ENCODE data around the gene FKTN.

Gene FKTN

DNA sequence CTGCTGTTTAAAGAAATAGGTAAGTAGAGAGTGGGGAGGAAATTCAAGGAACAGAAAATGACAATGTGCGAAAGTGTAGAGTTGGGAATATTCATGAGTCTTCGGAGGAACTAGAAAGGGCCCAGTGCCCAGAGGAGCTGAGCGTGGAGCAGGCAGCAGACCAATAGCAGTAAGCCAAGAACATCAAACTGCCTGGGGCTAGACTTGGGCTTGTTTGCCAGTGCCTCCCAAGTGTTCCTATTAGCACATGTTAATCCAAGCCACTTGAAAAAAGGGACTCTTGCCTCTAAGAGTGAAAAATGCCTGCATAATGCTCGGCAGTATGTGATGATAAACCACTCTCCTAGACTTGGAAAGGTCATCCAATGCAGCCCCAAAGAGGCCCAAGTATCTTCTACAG lies 103.1 kb downstream of the FKTN start:
- H3K4me3 ChIP-seq (ENCODE audit: low read length, poor library complexity, severe bottlenecking): no peak overlapping the region
- no peak overlapping the region for H3K4me2 ChIP-seq (ENCODE audit: low read depth, low read length, poor library complexity, severe bottlenecking)

DNA sequence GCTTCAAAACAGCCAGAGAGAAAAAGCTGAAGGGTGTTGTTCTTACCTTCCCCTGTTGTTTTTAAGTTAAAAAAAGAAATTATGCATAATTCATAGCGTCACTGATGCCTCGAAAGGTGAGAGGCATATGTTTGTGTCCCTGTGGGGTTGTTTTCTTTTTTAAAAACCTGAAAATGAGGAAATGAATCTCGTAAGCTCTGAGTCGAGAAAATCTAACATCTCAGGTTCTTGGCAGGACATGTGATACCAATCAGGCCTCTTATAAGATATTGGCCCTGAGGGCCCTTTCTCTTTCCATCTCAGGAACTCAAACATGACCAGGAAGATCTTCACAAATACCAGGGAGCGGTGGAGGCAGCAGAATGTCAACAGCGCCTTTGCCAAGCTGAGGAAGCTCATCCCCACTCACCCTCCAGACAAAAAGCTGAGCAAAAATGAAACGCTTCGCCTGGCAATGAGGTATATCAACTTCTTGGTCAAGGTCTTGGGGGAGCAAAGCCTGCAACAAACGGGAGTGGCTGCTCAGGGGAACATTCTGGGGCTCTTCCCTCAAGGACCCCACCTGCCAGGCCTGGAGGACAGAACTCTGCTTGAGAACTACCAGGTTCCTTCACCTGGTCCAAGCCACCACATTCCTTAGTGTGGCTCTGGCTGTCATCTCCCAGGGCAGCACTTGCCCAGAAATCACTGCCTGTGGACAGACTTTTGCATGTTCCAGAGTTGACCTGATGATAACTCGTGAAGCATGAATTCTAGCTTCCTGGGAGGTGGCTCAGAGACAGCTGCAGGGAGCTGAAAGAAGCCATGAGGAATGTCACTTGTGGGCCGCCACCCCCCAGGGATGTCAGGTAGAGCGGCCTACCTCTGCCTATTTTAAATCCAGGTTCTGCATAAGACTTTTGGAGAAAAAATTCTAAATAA lies 104.5 kb downstream of the FKTN start, which contains the start of gene TAL2:
Gene TAL2 (plus strand): TSS at position 274 of the 921 bp plus-strand sequence. CDS start 40 bp downstream, at position 314.
- H3K9me3 ChIP-seq (ENCODE audit: insufficient read depth, low read depth, low read length): no peaks in the 10 kb centered on the region
- no peak within 1 kb of the TSS for H3K4me3 ChIP-seq (ENCODE audit: low read length, poor library complexity, severe bottlenecking)
- H3K36me3 ChIP-seq (ENCODE audit: insufficient read depth, low read length): no peaks in the 10 kb centered on the region
- no peak for TF ChIP-seq EZH2phosphoT487 (IDR thresholded peaks at IDR 0.05; ENCODE audit: borderline replicate concordance)
- TF ChIP-seq, protein P1, sequence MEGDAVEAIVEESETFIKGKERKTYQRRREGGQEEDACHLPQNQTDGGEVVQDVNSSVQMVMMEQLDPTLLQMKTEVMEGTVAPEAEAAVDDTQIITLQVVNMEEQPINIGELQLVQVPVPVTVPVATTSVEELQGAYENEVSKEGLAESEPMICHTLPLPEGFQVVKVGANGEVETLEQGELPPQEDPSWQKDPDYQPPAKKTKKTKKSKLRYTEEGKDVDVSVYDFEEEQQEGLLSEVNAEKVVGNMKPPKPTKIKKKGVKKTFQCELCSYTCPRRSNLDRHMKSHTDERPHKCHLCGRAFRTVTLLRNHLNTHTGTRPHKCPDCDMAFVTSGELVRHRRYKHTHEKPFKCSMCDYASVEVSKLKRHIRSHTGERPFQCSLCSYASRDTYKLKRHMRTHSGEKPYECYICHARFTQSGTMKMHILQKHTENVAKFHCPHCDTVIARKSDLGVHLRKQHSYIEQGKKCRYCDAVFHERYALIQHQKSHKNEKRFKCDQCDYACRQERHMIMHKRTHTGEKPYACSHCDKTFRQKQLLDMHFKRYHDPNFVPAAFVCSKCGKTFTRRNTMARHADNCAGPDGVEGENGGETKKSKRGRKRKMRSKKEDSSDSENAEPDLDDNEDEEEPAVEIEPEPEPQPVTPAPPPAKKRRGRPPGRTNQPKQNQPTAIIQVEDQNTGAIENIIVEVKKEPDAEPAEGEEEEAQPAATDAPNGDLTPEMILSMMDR (conservative IDR thresholded peaks at IDR 0.05; ENCODE audit: low read length): no peak
- H3K4me1 ChIP-seq (ENCODE audit: insufficient read depth, low read length, poor library complexity, severe bottlenecking): no peaks in the 10 kb centered on the region
- H3K4me2 ChIP-seq (ENCODE audit: low read depth, low read length, poor library complexity, severe bottlenecking): no peak within 1 kb of the TSS
- no peaks in the 10 kb centered on the region for H4K20me1 ChIP-seq (ENCODE audit: insufficient read depth, low read length, poor library complexity, severe bottlenecking)
- H3K79me2 ChIP-seq (ENCODE audit: insufficient read depth, low read length): no peaks in the 10 kb centered on the region
- no peaks in the 10 kb centered on the region for H3K9me2 ChIP-seq (replicated peaks; ENCODE audit: low read depth, low read length)
- no peak within 1 kb of the TSS for H2AFZ ChIP-seq (ENCODE audit: low read length)
- H3K27me3 ChIP-seq (ENCODE audit: insufficient read depth, low read length, poor library complexity, severe bottlenecking): no peaks in the 10 kb centered on the region
- H3F3A ChIP-seq (ENCODE audit: low read depth): no peaks in the 10 kb centered on the region
- no peak within 1 kb of the TSS for H3K9ac ChIP-seq (ENCODE audit: low read depth, low read length, poor library complexity, severe bottlenecking)

More for the DNA sequence above, 103.1 kb downstream of the FKTN start:
- Histone ChIP-seq H3K27me3 (ENCODE audit: insufficient read depth, low read length, poor library complexity, severe bottlenecking) (no peaks in the 10 kb centered on the region), H3K9ac (ENCODE audit: low read depth, low read length, poor library complexity, severe bottlenecking) (no peak overlapping the region), H4K20me1 (ENCODE audit: insufficient read depth, low read length, poor library complexity, severe bottlenecking) (no peaks in the 10 kb centered on the region), H3K79me2 (ENCODE audit: insufficient read depth, low read length) (no peaks in the 10 kb centered on the region), H3K9me3 (ENCODE audit: insufficient read depth, low read depth, low read length) (no peaks in the 10 kb centered on the region), H2AFZ (ENCODE audit: low read length) (no peak overlapping the region), H3K9me2 (replicated peaks; ENCODE audit: low read depth, low read length) (no peaks in the 10 kb centered on the region), H3K36me3 (ENCODE audit: insufficient read depth, low read length) (no peaks in the 10 kb centered on the region), H3K4me1 (ENCODE audit: insufficient read depth, low read length, poor library complexity, severe bottlenecking) (no peaks in the 10 kb centered on the region), H3F3A (ENCODE audit: low read depth) (no peaks in the 10 kb centered on the region)
- TF ChIP-seq, protein P1 (conservative IDR thresholded peaks at IDR 0.05; ENCODE audit: low read length): no peak
- no peak for TF ChIP-seq EZH2phosphoT487 (IDR thresholded peaks at IDR 0.05; ENCODE audit: borderline replicate concordance)

DNA sequence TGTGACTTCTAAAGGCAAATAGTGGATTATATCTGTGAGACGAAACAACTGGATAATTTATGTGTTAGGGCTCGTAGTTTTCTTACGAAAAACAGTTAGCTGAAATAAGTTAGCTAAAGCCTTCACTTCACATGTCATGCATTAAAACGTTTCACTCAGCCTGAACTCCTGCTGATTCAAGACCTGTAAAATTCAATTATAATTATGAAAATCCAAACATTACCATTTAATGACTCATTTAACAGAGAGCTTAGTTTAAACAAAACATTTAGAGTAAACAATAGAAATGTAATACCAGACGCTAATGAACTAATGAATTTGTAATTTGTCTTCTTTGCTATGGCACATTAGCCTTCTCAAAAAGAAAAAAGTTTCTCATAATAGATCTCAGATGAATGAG lies 106.0 kb downstream of the FKTN start:
- no peaks in the 10 kb centered on the region for H3K9me2 ChIP-seq (replicated peaks; ENCODE audit: low read depth, low read length)
- no peaks in the 10 kb centered on the region for H4K20me1 ChIP-seq (ENCODE audit: insufficient read depth, low read length, poor library complexity, severe bottlenecking)
- no peaks in the 10 kb centered on the region for H3K79me2 ChIP-seq (ENCODE audit: insufficient read depth, low read length)
- H3K4me3 ChIP-seq (ENCODE audit: low read length, poor library complexity, severe bottlenecking): no peak overlapping the region
- no peaks in the 10 kb centered on the region for H3K4me1 ChIP-seq (ENCODE audit: insufficient read depth, low read length, poor library complexity, severe bottlenecking)
- H3K9ac ChIP-seq (ENCODE audit: low read depth, low read length, poor library complexity, severe bottlenecking): no peak overlapping the region
- TF ChIP-seq, protein P1 (conservative IDR thresholded peaks at IDR 0.05; ENCODE audit: low read length): no peak
- TF ChIP-seq EZH2phosphoT487 (IDR thresholded peaks at IDR 0.05; ENCODE audit: borderline replicate concordance): no peak
- no peak overlapping the region for H3K4me2 ChIP-seq (ENCODE audit: low read depth, low read length, poor library complexity, severe bottlenecking)
- H3K27me3 ChIP-seq (ENCODE audit: insufficient read depth, low read length, poor library complexity, severe bottlenecking): no peaks in the 10 kb centered on the region
- no peaks in the 10 kb centered on the region for H3K9me3 ChIP-seq (ENCODE audit: insufficient read depth, low read depth, low read length)
- H3F3A ChIP-seq (ENCODE audit: low read depth): no peaks in the 10 kb centered on the region
- H2AFZ ChIP-seq (ENCODE audit: low read length): no peak overlapping the region
- no peaks in the 10 kb centered on the region for H3K36me3 ChIP-seq (ENCODE audit: insufficient read depth, low read length)

Measured in Loucy (cell line).